AG10803 (cell line): Measurements from ENCODE around the gene BOLA1.

Experiments used
- DNase-seq: peaks from one replicate; pipeline ENCODE4 v3.0.0; 2010; ENCODE audit warnings: low read depth
- H3K4me3 ChIP-seq: 2 replicates; pipeline ENCODE4 v1.5.1; 2011; ENCODE audit warnings: mild to moderate bottlenecking, low read length, control low read depth
- TF ChIP-seq, protein P1 (sequence below): conservative IDR thresholded peaks from 2 replicates; pipeline ENCODE4 v1.5.1; 2011; ENCODE audit warnings: mild to moderate bottlenecking, low read length, control low read depth, inconsistent platforms

Gene BOLA1

DNA sequence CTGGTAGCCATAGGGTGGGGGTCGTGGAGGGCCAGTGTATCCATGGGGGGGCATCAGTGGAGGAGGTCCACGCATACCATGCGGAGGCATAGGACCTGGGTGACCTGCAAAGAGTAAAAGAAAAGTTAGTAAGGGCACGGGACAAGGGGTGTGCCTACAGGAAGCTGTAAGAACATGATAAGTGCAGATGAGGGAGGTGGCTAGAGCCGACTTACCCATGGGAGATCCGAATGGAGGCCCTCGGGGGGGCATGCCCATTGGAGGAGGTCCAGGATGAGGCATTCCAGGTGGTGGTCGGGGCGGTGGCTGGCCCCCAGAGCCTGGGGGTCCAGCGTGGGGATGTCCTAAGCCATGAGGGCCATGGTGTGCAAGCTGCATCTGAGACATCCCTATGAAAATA, 24.3 kb downstream of the BOLA1 start:
- no peak overlapping the region for H3K4me3 ChIP-seq
- no peak for DNase-seq
- TF ChIP-seq, protein P1, sequence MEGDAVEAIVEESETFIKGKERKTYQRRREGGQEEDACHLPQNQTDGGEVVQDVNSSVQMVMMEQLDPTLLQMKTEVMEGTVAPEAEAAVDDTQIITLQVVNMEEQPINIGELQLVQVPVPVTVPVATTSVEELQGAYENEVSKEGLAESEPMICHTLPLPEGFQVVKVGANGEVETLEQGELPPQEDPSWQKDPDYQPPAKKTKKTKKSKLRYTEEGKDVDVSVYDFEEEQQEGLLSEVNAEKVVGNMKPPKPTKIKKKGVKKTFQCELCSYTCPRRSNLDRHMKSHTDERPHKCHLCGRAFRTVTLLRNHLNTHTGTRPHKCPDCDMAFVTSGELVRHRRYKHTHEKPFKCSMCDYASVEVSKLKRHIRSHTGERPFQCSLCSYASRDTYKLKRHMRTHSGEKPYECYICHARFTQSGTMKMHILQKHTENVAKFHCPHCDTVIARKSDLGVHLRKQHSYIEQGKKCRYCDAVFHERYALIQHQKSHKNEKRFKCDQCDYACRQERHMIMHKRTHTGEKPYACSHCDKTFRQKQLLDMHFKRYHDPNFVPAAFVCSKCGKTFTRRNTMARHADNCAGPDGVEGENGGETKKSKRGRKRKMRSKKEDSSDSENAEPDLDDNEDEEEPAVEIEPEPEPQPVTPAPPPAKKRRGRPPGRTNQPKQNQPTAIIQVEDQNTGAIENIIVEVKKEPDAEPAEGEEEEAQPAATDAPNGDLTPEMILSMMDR = no peak

DNA sequence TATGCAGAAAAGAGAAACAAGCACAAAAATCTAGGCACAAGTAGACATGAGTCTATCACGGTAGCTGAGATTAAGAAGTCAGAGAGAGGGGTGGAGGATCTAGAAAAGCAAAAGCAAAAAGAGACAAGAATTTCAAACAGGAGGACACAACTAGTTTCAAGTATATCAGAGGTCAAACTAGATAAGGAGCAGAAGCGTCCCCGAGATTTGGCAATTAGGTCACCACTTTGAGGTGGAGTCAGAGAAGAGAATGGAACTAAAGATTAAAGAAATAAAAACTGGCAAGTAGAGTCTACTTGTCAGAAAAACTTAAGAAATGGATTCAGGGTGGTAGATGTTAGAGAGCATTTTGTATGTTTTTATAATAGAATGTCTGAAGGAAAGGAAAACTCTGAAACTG, 26.0 kb downstream of the BOLA1 start:
- TF ChIP-seq, protein P1 = no peak

DNA sequence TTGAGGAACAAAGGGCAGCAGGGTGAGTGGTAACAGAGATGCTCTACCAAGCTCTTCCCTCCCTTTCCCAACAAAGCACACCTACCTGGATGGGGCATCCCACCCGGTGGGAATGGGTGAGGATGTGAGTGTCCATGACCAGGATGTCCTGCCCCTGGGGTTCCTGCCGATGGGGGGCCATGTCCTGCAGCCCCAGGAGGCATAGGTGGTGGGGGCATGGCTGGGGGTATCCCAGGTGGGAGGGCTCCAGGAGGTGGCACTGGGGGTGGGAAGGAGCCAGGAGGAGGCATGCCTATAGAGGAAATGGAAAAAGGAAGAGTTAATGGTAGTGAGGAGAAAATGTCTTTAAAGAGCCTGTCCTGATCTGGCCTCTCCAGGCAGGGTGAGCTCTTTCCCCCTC, 26.4 kb downstream of the BOLA1 start:
- DNase-seq = no peak
- TF ChIP-seq, protein P1 = no peak
- no peak overlapping the region for H3K4me3 ChIP-seq

More for the DNA sequence above, 26.0 kb downstream of the BOLA1 start:
- H3K4me3 ChIP-seq = no peak overlapping the region
- DNase-seq = no peak

DNA sequence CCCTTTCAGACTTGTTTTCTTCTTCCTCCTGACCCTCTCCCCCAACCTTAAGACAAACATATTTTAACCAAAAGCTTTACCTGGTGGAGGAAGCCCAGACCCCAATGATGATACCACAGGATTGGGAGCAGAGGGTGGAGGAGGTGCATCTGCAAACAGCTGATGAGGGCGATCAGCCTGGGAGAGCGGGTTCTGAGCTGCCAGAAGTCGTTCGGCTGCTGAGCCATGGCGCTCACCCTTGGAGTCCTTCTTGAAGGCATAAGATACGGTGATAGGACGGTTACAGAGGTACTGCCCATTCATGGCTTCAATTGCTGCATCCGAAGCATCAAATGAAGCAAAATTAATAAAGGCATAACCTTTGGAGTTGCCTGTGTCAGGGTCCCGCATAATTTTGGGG, 26.9 kb downstream of the BOLA1 start:
- TF ChIP-seq, protein P1 = no peak
- peak overlapping the region; percentile 95 for H3K4me3 ChIP-seq
- no peak for DNase-seq

DNA sequence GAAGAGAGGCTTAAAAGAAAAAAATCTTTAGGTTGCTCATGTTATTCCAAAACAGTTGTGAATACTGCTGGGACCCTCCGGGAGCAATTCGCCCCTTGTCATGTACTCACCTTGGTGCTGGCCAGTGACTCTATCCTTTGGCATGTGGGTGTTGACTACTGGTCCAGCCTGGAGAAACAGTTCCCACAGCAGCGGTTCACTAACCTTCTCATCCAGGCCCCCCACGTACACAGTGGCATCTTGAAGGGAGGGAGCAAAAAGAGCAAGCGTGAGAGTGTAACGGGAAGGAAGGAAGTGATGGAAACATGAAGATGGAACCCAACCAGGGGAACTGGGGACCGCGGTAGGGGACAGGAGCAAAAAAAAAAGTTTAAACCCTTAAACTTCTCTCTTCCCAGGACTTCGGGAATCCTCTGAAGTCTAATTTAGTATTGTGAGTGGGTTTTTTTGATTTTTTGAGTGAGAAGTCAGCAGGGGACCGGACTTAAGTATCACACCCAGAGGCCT, 27.7 kb downstream of the BOLA1 start:
- H3K4me3 ChIP-seq = peak overlapping the region; percentile 95
- DNase-seq = no peak
- TF ChIP-seq, protein P1 = no peak

DNA sequence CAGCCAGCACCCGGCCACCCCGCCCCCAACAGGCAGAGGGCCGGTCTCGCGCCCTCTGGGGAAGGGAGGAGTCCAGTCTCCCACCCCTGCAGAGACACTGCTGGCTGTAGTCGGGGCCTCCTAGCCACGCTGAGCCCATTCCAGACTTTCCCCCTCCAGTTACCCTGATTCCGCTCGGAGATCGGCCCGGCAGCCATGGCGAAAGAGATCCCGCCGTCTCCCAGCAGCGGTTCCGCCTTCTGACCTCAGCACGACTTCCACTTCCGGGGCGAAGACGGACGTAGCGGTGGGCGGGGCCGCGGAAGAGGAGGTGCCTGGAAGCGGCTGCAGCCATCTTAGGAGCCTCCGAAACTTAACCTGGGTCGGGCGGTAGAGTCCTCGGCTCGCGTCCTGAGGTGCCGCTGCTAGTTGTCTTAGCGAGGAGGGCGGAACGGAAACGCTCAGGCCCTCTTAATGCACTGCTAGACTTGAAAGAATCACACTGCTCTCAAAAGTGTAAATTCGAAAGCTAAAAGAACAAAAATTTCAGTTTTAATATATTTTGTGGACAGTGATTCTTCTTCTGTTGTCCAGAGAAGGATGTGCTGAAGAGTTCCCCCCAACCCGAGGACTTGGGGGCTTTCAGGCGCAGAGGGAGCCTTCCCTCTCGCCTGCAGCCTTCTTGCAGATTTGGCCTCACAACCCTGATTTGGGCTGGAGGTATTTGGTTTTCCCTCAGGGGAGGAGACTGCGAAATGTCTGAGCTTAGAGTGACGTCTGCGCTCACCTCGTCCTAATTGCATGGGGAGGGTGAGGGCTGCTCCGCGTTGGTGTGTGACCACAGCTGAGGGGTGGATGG, 28.4 kb downstream of the BOLA1 start, which contains the start of gene SF3B4:
Gene SF3B4, minus strand, starts transcription at position 241 of the 838 bp plus-strand sequence. Its CDS starts 44 bp downstream, at position 197.
- peak; percentile 91 for DNase-seq
- TF ChIP-seq, protein P1 = no peak

DNA sequence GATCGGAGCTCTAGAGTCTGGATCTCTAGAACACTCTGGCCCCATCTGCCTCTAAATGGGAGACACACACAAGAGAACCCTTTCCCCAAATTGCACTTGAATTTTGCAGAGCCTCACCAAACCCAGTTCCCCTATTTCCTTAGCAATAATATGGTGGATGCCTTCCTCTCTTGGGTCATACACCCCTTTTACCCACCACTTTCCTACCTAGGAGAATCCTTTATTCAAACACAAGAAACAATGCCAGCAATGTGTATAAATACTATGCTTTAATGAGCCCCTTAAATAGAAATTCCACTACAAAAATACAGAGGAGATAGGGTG, 29.0 kb downstream of the BOLA1 start:
- no peak for DNase-seq
- TF ChIP-seq, protein P1 = no peak

More for the DNA sequence above, 28.4 kb downstream of the BOLA1 start, which contains the start of gene SF3B4:
- peak within 1 kb of the TSS; percentile 95 for H3K4me3 ChIP-seq

More for the DNA sequence above, 29.0 kb downstream of the BOLA1 start:
- H3K4me3 ChIP-seq = peak overlapping the region; percentile 95
